Subcutaneous abdominal adipose tissue (tissue), 5 donors: Measurements from ENCODE around the gene PPP3CA.
"Not testable (repeated sequence)": the region's sequence is repeated elsewhere in the genome, so short reads cannot be mapped to it uniquely, and the experiment has no call there.

Source experiments
- H3K27ac ChIP-seq: one replicate; pipeline ENCODE4 v1.7.0; 2013; ENCODE audit warnings: low read depth, mild to moderate bottlenecking, inconsistent platforms, low read length, moderate library complexity
- H3K27me3 ChIP-seq, 5 donors: one replicate each; pipeline ENCODE4 v1.7.0; 2013; ENCODE audit warnings: low read length in 5 of 5, inconsistent platforms in 1 of 5; ENCODE audit not compliant: control insufficient read depth in 5 of 5, insufficient read depth in 4 of 5
- H3K36me3 ChIP-seq, 5 donors: one replicate each; pipeline ENCODE4 v1.7.0; 2013; ENCODE audit warnings: low read length in 5 of 5; ENCODE audit not compliant: control insufficient read depth in 5 of 5, insufficient read depth in 5 of 5
- H3K4me1 ChIP-seq, 5 donors: one replicate each; pipeline ENCODE4 v1.7.0; 2013; ENCODE audit warnings: low read length in 5 of 5, mild to moderate bottlenecking in 3 of 5, moderate library complexity in 1 of 5; ENCODE audit not compliant: control insufficient read depth in 5 of 5, insufficient read depth in 5 of 5
- H3K4me3 ChIP-seq, 5 donors: one replicate each; pipeline ENCODE4 v1.7.0; 2013; ENCODE audit warnings: low read length in 5 of 5, low read depth in 1 of 5
- H3K9ac ChIP-seq, 5 donors: one replicate each; pipeline ENCODE4 v1.7.0; 2013; ENCODE audit warnings: low read length in 5 of 5, mild to moderate bottlenecking in 4 of 5, moderate library complexity in 3 of 5
- H3K9me3 ChIP-seq, 5 donors: one replicate each; pipeline ENCODE4 v1.7.0; 2013; ENCODE audit warnings: low read length in 5 of 5; ENCODE audit not compliant: control insufficient read depth in 5 of 5
- donor health status: healthy.
- donor health status: healthy.
- donor health status: healthy.
- donor health status: healthy.
- donor health status: healthy.

The PPP3CA gene

GRCh38 chr4:101000496-101000895 lies 346.8 kb downstream of the PPP3CA start:
- H3K27me3 ChIP-seq = no peaks in the 10 kb centered on the region
- no peaks in the 10 kb centered on the region for H3K36me3 ChIP-seq
- no peaks in the 10 kb centered on the region for H3K4me1 ChIP-seq
- H3K9ac ChIP-seq = no peak overlapping the region
- no peak overlapping the region for H3K4me3 ChIP-seq
- no peak overlapping the region for H3K27ac ChIP-seq
- H3K9me3 ChIP-seq = peaks cover 0 to 4% (median 0%) of the 10 kb centered on the region in 5 donors

GRCh38 chr4:100995671-100996070 lies 351.7 kb downstream of the PPP3CA start:
- Histone ChIP-seq H3K4me3 (no peak overlapping the region), H3K36me3 (no peaks in the 10 kb centered on the region), H3K4me1 (no peaks in the 10 kb centered on the region), H3K27ac (no peak overlapping the region), H3K9ac (no peak overlapping the region), H3K27me3 (no peaks in the 10 kb centered on the region), H3K9me3 (peaks cover 0 to 2% (median 0%) of the 10 kb centered on the region in 5 donors)

GRCh38 chr4:100995002-100995401 lies 352.3 kb downstream of the PPP3CA start:
- H3K27me3 ChIP-seq, H3K4me3 ChIP-seq: not testable (repeated sequence)

GRCh38 chr4:100991332-100992069 lies 355.8 kb downstream of the PPP3CA start:
- not testable (repeated sequence) for H3K4me3 ChIP-seq

More at GRCh38 chr4:100995002-100995401, 352.3 kb downstream of the PPP3CA start:
- not testable (repeated sequence) for H3K4me1 ChIP-seq, H3K9me3 ChIP-seq, H3K36me3 ChIP-seq, H3K9ac ChIP-seq, H3K27ac ChIP-seq

GRCh38 chr4:100989401-100989800 lies 357.9 kb downstream of the PPP3CA start:
- H3K4me3 ChIP-seq = no peak overlapping the region
- no peak overlapping the region for H3K9ac ChIP-seq
- no peak overlapping the region for H3K27ac ChIP-seq
- H3K27me3 ChIP-seq = no peaks in the 10 kb centered on the region
- no peaks in the 10 kb centered on the region for H3K36me3 ChIP-seq
- H3K9me3 ChIP-seq = no peaks in the 10 kb centered on the region
- H3K4me1 ChIP-seq = no peaks in the 10 kb centered on the region

More at GRCh38 chr4:100991332-100992069, 355.8 kb downstream of the PPP3CA start:
- not testable (repeated sequence) for H3K27ac ChIP-seq, H3K36me3 ChIP-seq, H3K27me3 ChIP-seq, H3K4me1 ChIP-seq, H3K9ac ChIP-seq, H3K9me3 ChIP-seq

- no peaks in the 10 kb centered on the region for H3K36me3 ChIP-seq
- no peaks in the 10 kb centered on the region for H3K9me3 ChIP-seq
- no peaks in the 10 kb centered on the region for H3K27me3 ChIP-seq
- no peaks in the 10 kb centered on the region for H3K4me1 ChIP-seq
- no peak overlapping the region for H3K9ac ChIP-seq
- no peak overlapping the region for H3K27ac ChIP-seq
- H3K4me3 ChIP-seq = no peak overlapping the region
These were observed 358.4 kb downstream of the PPP3CA start for GRCh38 chr4:100988876-100989275.

GRCh38 chr4:100986360-100986868 lies 360.9 kb downstream of the PPP3CA start:
- H3K9me3 ChIP-seq = no peaks in the 10 kb centered on the region
- H3K27ac ChIP-seq = no peak overlapping the region
- peaks cover 0 to 9% (median 6%) of the 10 kb centered on the region in 5 donors for H3K4me1 ChIP-seq
- no peaks in the 10 kb centered on the region for H3K27me3 ChIP-seq
- no peak overlapping the region for H3K4me3 ChIP-seq
- H3K9ac ChIP-seq = no peak overlapping the region
- no peaks in the 10 kb centered on the region for H3K36me3 ChIP-seq

GRCh38 chr4:100985576-100985975 lies 361.8 kb downstream of the PPP3CA start:
- Histone ChIP-seq H3K4me1 (peaks cover 0 to 10% (median 9%) of the 10 kb centered on the region in 5 donors), H3K9me3 (no peaks in the 10 kb centered on the region), H3K27me3 (no peaks in the 10 kb centered on the region), H3K4me3 (no peak overlapping the region), H3K36me3 (no peaks in the 10 kb centered on the region), H3K9ac (no peak overlapping the region), H3K27ac (no peak overlapping the region)

GRCh38 chr4:100984901-100985300 lies 362.4 kb downstream of the PPP3CA start:
- H3K4me1 ChIP-seq = peaks cover 0 to 10% (median 9%) of the 10 kb centered on the region in 5 donors
- no peak overlapping the region for H3K9ac ChIP-seq
- no peak overlapping the region for H3K4me3 ChIP-seq
- H3K9me3 ChIP-seq = no peaks in the 10 kb centered on the region
- H3K27ac ChIP-seq = no peak overlapping the region
- no peaks in the 10 kb centered on the region for H3K36me3 ChIP-seq
- H3K27me3 ChIP-seq = no peaks in the 10 kb centered on the region

GRCh38 chr4:100983426-100983825 lies 363.9 kb downstream of the PPP3CA start:
- H3K27ac ChIP-seq = no peak overlapping the region

More at GRCh38 chr4:100983426-100983825, 363.9 kb downstream of the PPP3CA start:
- no peaks in the 10 kb centered on the region for H3K9me3 ChIP-seq
- H3K4me3 ChIP-seq = no peak overlapping the region
- H3K4me1 ChIP-seq = peaks cover 0 to 10% (median 9%) of the 10 kb centered on the region in 5 donors
- no peaks in the 10 kb centered on the region for H3K36me3 ChIP-seq
- H3K27me3 ChIP-seq = no peaks in the 10 kb centered on the region
- no peak overlapping the region for H3K9ac ChIP-seq
